DOHH2 (cell line): ENCODE results near the gene HYAL1.

Experiments used
- H3F3A ChIP-seq: fragments of 200-600 bp; sonication (generic), shearing (Covaris generic); 2 replicates; pipeline ENCODE4 v1.6.0; 2016; ENCODE audit warnings: antibody characterized with exemption, mild to moderate bottlenecking; ENCODE audit not compliant: control insufficient read depth, insufficient read depth
- H3K27ac ChIP-seq: fragments of 200-600 bp; sonication (generic); 2 replicates; pipeline ENCODE4 v1.5.1; 2014; ENCODE audit warnings: low read depth, mild to moderate bottlenecking, low read length, moderate library complexity
- H3K27me3 ChIP-seq: fragments of 200-600 bp; sonication (generic); 2 replicates; pipeline ENCODE4 v1.6.1; 2014; ENCODE audit warnings: mild to moderate bottlenecking, low read length, mixed read lengths; ENCODE audit not compliant: control insufficient read depth
- H3K36me3 ChIP-seq: fragments of 200-600 bp; sonication (generic); 2 replicates; pipeline ENCODE4 v1.6.1; 2014; ENCODE audit warnings: mild to moderate bottlenecking, low read length, moderate library complexity, mixed read lengths; ENCODE audit not compliant: control insufficient read depth
- H3K4me1 ChIP-seq: fragments of 200-600 bp; sonication (generic); 2 replicates; pipeline ENCODE4 v1.6.1; 2014; ENCODE audit warnings: mild to moderate bottlenecking, low read length, mixed read lengths; ENCODE audit not compliant: control insufficient read depth
- H3K4me2 ChIP-seq: fragments of 200-600 bp; sonication (generic); 2 replicates; pipeline ENCODE4 v1.6.0; 2014; ENCODE audit warnings: mild to moderate bottlenecking, low read length, moderate library complexity
- H3K4me3 ChIP-seq: fragments of 200-600 bp; sonication (generic); 2 replicates; pipeline ENCODE4 v1.5.1; 2014; ENCODE audit warnings: mild to moderate bottlenecking, low read length, mixed read lengths
- H3K79me2 ChIP-seq: fragments of 200-600 bp; sonication (generic); 2 replicates; pipeline ENCODE4 v1.6.1; 2014; ENCODE audit warnings: mild to moderate bottlenecking, low read length, mixed read lengths; ENCODE audit not compliant: control insufficient read depth
- H3K9me2 ChIP-seq: fragments of 200-600 bp; sonication (generic); replicated peaks from 2 replicates; pipeline ENCODE4 v1.6.1; 2014; ENCODE audit warnings: mild to moderate bottlenecking, low read length, mixed read lengths; ENCODE audit not compliant: control insufficient read depth
- H3K9me3 ChIP-seq: fragments of 200-600 bp; sonication (generic); 2 replicates; pipeline ENCODE4 v1.6.1; 2014; ENCODE audit warnings: antibody characterized with exemption, low read length, mixed read lengths; ENCODE audit not compliant: control insufficient read depth, insufficient read depth
- H4K20me1 ChIP-seq: fragments of 200-600 bp; sonication (generic); 2 replicates; pipeline ENCODE4 v1.6.0; 2014; ENCODE audit warnings: low read depth, mild to moderate bottlenecking, antibody characterized with exemption, low read length, moderate library complexity; ENCODE audit not compliant: control insufficient read depth, insufficient read depth
- CTCF ChIP-seq: fragments of 200-600 bp; sonication (generic); IDR thresholded peaks from one replicate; pipeline ENCODE4 v1.5.1; 2014; ENCODE audit warnings: antibody characterized with exemption, mild to moderate bottlenecking, low read depth, low read length; ENCODE audit not compliant: poor library complexity, severe bottlenecking
- EZH2phosphoT487 ChIP-seq: fragments of 200-600 bp; sonication (generic); IDR thresholded peaks from 2 replicates; pipeline ENCODE4 v1.6.1; 2017; ENCODE audit warnings: borderline replicate concordance, mild to moderate bottlenecking, antibody characterized with exemption, low read length, moderate library complexity, mixed read lengths

Gene HYAL1

DNA sequence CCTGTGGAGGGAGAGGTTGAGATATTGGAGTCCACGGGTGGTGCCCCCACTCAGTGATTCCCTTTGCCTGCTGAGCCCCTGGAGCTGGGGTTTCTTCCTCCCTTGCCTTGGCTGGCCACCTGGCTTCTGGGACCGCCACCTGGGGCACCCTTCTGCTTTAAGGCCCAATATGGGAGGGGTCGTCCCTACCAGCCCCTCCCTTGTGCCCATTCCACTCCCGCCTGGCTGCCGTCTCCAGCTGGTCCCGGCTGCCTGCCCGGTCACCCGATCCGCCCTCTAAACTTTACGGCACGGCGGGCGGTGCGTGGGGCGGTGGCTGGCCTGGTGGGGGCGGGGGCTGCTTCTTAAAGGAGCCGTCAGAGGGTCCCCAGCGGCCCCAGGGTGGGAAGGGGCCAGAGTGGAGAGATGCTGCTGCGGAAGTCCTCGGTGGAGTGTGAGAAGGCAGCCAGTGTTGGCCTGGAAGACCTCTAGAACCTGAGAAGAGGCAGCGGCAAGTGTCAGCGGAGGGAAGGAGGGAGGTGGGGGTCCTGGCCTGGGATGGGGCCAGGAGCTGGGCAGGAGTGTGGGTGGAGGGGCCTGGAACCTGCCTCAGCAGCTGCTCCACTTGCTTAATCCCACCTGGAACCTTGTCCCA lies 36.0 kb downstream of the HYAL1 start:
- H3K9me3 ChIP-seq: no peaks in the 10 kb centered on the region
- no peaks in the 10 kb centered on the region for H3K79me2 ChIP-seq
- H3F3A ChIP-seq: no peaks in the 10 kb centered on the region
- TF ChIP-seq EZH2phosphoT487 (no peak), CTCF (no peak)
- peaks cover 35% of the 10 kb centered on the region for H3K27me3 ChIP-seq
- no peak overlapping the region for H3K27ac ChIP-seq
- no peaks in the 10 kb centered on the region for H4K20me1 ChIP-seq
- no peak overlapping the region for H3K4me2 ChIP-seq
- no peaks in the 10 kb centered on the region for H3K4me1 ChIP-seq
- no peaks in the 10 kb centered on the region for H3K9me2 ChIP-seq
- H3K36me3 ChIP-seq: no peaks in the 10 kb centered on the region
- H3K4me3 ChIP-seq: no peak overlapping the region

GRCh38 chr3:50266836-50267235 lies 36.5 kb downstream of the HYAL1 start:
- Histone ChIP-seq H3K4me1 (no peaks in the 10 kb centered on the region), H3K79me2 (no peaks in the 10 kb centered on the region), H3K36me3 (no peaks in the 10 kb centered on the region), H3K9me2 (no peaks in the 10 kb centered on the region), H3K4me3 (no peak overlapping the region), H3K9me3 (no peaks in the 10 kb centered on the region), H4K20me1 (no peaks in the 10 kb centered on the region), H3K27ac (no peak overlapping the region), H3K4me2 (no peak overlapping the region), H3F3A (no peaks in the 10 kb centered on the region), H3K27me3 (peaks cover 35% of the 10 kb centered on the region)
- TF ChIP-seq CTCF: no peak
- TF ChIP-seq EZH2phosphoT487: no peak

- H3K79me2 ChIP-seq: no peaks in the 10 kb centered on the region
- no peaks in the 10 kb centered on the region for H3K9me3 ChIP-seq
- no peak overlapping the region for H3K4me2 ChIP-seq
- H3K4me1 ChIP-seq: no peaks in the 10 kb centered on the region
- no peaks in the 10 kb centered on the region for H4K20me1 ChIP-seq
- no peaks in the 10 kb centered on the region for H3K36me3 ChIP-seq
- peaks cover 32% of the 10 kb centered on the region for H3K27me3 ChIP-seq
- H3K27ac ChIP-seq: no peak overlapping the region
- H3K4me3 ChIP-seq: no peak overlapping the region
- TF ChIP-seq CTCF (no peak), EZH2phosphoT487 (no peak)
- H3K9me2 ChIP-seq: no peaks in the 10 kb centered on the region
- H3F3A ChIP-seq: no peaks in the 10 kb centered on the region
Measured at GRCh38 chr3:50266017-50266416, 37.4 kb downstream of the HYAL1 start.
